Cardiac muscle cell (in vitro differentiated cells and primary cell): ENCODE results near the gene GLT8D2. TPM values are rescaled to one million over a fixed set of nuclear protein-coding genes. Genes with fewer than 3 reads are reported as not detected.

Experiments used
- DNase-seq, 2 donors: peaks; one replicate each; pipeline versions ENCODE4 v3.0.0 to v3.0.0-alpha.2; 2010 to 2017; ENCODE audit warnings: low read depth in 1 of 2, low spot score in 1 of 2
- H3K27ac ChIP-seq: fragments of 200-600 bp; sonication (generic); 2 replicates; pipeline ENCODE4 v1.5.1; 2016
- H3K27me3 ChIP-seq: fragments of 200-600 bp; sonication (generic); 2 replicates; pipeline ENCODE4 v1.6.0; 2016; ENCODE audit warnings: control low read depth
- H3K36me3 ChIP-seq: fragments of 200-600 bp; sonication (generic); 2 replicates; pipeline ENCODE4 v1.5.1; 2016; ENCODE audit warnings: control low read depth
- H3K4me1 ChIP-seq: fragments of 200-600 bp; sonication (generic); 2 replicates; pipeline ENCODE4 v1.8.1; 2017; ENCODE audit warnings: low read depth, mild to moderate bottlenecking, mixed run types
- H3K4me3 ChIP-seq: fragments of 200-600 bp; sonication (generic); 2 replicates; pipeline ENCODE4 v1.5.1; 2016; ENCODE audit warnings: mild to moderate bottlenecking
- H3K9me3 ChIP-seq: fragments of 200-600 bp; sonication (generic); 2 replicates; pipeline ENCODE4 v1.5.1; 2017; ENCODE audit warnings: low read depth, mild to moderate bottlenecking, control low read depth
- CTCF ChIP-seq: IDR thresholded peaks from 2 replicates; pipeline ENCODE4 v1.5.1; 2012; ENCODE audit warnings: low read depth, mild to moderate bottlenecking, low read length
- polyA plus RNA-seq: library from polyadenylated mRNA; unstranded; fragments of >200 nt; fragmentation: Nextera tagmentation; extraction: Ambion mirVana; gene quantifications from 2 replicates; pipeline ENCODE4 v1.2.1, GENCODE V29; 2016
- total RNA-seq: library from RNA; depleted of rRNA; stranded (reverse); fragments of >200 nt; gene quantifications from 2 replicates; pipeline ENCODE4 v1.2.3, GENCODE V29; 2016

The GLT8D2 gene
- total and polyA plus RNA-seq, 2 experiments from 2014 or later, result 5.9 to 6.3 TPM

DNA sequence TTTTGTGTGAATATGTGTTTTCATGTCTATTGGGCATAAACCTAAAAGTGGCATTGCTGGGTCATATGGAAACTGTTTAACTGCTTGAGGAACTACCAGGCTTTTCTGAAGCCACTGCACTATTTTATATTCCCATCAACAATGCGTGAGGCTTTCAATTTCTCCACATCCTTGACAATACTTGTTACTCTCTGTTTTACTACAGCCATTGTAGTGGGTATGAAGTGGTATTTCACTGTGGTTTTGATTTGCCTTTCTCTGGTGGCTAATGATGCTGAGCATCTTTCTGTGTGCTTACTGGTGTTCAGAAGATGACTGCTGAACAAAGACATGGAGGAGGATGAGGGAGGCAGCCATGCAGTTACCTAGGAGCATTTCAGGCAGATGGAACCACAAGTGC is 97.5 kb downstream of the GLT8D2 start:
- Histone ChIP-seq H3K9me3 (no peaks in the 10 kb centered on the region), H3K27ac (peak overlapping the region; percentile 48), H3K27me3 (no peaks in the 10 kb centered on the region), H3K4me3 (no peak overlapping the region), H3K4me1 (peaks cover 7% of the 10 kb centered on the region), H3K36me3 (peaks cover 64% of the 10 kb centered on the region)
- no peak for DNase-seq
- no peak for TF ChIP-seq CTCF

DNA sequence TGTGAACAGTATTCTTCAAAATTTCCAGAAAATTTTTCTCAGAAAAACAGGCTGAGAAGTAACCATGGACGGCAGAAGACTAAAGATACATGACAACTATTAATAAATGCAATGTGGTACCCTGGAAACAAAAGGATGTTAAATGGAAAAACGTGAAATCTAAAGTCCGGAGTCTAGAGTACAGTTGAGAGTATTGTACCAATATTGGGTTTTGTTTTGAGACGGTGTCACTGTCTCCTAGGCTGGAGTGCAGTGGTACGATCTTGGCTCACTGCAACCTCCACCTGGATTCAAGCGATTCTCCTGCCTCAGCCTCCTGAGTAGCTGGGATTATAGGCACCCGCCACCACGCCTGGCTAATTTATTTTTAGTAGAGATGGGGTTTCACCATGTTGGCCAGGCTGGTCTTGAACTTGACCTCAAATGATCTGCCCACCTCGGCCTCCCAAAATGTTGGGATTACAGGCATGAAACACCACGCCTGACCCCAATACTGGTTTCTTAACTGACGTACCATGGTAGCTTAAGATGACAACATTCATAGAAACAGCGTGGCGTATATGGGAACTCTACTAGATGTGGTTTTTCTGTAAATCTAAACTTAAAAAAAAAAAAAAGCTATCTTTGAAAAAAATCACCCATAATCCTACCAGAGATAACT is 101.1 kb downstream of the GLT8D2 start:
- H3K36me3 ChIP-seq, result peaks cover 96% of the 10 kb centered on the region
- DNase-seq, result no peak
- TF ChIP-seq CTCF, result no peak
- no peaks in the 10 kb centered on the region for H3K27me3 ChIP-seq
- no peak overlapping the region for H3K4me3 ChIP-seq
- no peaks in the 10 kb centered on the region for H3K4me1 ChIP-seq
- H3K9me3 ChIP-seq, result no peaks in the 10 kb centered on the region
- peak overlapping the region; percentile 50 for H3K27ac ChIP-seq

DNA sequence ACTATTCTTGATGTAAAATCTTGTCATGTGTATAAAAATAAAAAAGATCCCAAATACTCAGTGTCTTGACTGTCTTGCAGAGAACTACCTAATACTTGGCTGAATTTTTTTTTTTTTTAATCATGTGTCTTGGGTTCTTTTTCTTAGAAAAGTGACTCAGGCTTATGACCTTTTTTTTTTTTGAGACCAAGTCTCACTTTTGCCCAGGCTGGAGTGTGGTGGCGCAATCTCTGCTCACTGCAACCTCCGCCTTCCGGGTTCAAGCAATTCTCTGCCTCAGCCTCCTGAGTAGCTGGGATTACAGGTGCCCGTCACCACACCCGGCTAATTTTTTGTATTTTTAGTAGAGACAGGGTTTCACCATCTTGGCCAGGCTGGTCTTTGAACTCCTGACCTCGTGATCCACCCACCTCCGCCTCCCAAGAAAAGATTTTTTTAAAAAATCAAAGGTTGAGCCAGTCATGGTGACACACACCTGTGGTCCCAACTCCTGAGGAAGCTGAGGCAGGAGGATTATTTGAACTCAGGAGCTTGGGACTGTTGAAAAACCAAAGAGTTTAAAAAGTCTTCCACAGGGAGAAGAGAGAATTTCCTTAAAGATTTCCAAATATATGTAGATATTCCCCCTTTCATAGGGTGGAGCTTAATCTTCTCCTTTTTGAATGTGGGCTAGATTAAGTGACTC is 102.0 kb downstream of the GLT8D2 start:
- TF ChIP-seq CTCF, result no peak
- Histone ChIP-seq H3K27me3 (no peaks in the 10 kb centered on the region), H3K4me1 (no peaks in the 10 kb centered on the region), H3K27ac (peak overlapping the region; percentile 50), H3K9me3 (no peaks in the 10 kb centered on the region), H3K36me3 (peaks cover 97% of the 10 kb centered on the region), H3K4me3 (no peak overlapping the region)
- no peak for DNase-seq

DNA sequence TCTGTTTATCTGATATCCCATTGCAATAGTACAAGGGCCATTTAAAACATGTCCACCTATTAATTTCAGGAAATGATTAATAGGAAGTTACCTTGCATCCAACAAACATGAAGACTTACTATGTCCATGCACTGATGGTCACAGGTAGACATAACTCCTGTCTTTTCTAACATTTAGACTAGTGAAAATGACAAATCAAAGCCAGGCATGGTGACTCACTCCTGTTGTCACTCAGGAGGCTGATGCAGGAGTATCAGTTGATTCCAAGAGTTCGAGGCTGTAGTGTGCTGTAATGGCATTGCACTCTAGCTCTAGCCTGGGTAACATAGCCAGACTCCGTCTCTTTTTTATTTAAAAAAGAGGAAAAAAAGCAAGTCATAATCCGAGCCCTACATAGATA is 105.0 kb downstream of the GLT8D2 start:
- Histone ChIP-seq H3K9me3 (no peaks in the 10 kb centered on the region), H3K27me3 (no peaks in the 10 kb centered on the region), H3K4me1 (no peaks in the 10 kb centered on the region), H3K4me3 (no peak overlapping the region), H3K36me3 (peaks cover 97% of the 10 kb centered on the region), H3K27ac (peak overlapping the region; percentile 33)
- DNase-seq, result no peak
- no peak for TF ChIP-seq CTCF

Other genes starting within 250 kb of the GLT8D2 start
- gene NT5DC3, start 209.0 kb downstream of the GLT8D2 start, total RNA-seq, result 0.95 and 1.8 TPM in 2 replicates
- gene NT5DC3, start 209.0 kb downstream of the GLT8D2 start, polyA plus RNA-seq, result 0.90 and 0.91 TPM in 2 replicates
- 386 and 610 TPM in 2 replicates for gene HSP90B1, start 119.8 kb downstream of the GLT8D2 start, total RNA-seq
- 473 and 1,006 TPM in 2 replicates for gene HSP90B1, start 119.8 kb downstream of the GLT8D2 start, polyA plus RNA-seq
- 31.7 and 47.8 TPM in 2 replicates for gene TDG, start 84.3 kb downstream of the GLT8D2 start, total RNA-seq
- gene TDG, start 84.3 kb downstream of the GLT8D2 start, polyA plus RNA-seq, result 28.3 and 33.7 TPM in 2 replicates
- 11.1 and 14.7 TPM in 2 replicates for gene HCFC2, start 14.3 kb upstream of the GLT8D2 start, total RNA-seq
- gene HCFC2, start 14.3 kb upstream of the GLT8D2 start, polyA plus RNA-seq, result 9.3 and 16.0 TPM in 2 replicates
- 86.2 and 115 TPM in 2 replicates for gene NFYB, start 88.0 kb upstream of the GLT8D2 start, total RNA-seq
- gene NFYB, start 88.0 kb upstream of the GLT8D2 start, polyA plus RNA-seq, result 150 and 189 TPM in 2 replicates
- gene TXNRD1, start 165.6 kb upstream of the GLT8D2 start, total RNA-seq, result 55.5 and 74.9 TPM in 2 replicates
- gene TXNRD1, start 165.6 kb upstream of the GLT8D2 start, polyA plus RNA-seq, result 43.5 and 48.3 TPM in 2 replicates